Endothelial cell of umbilical vein (primary cell): ENCODE data around the gene PPFIBP2. TPM values are rescaled to one million over a fixed set of nuclear protein-coding genes. Genes with fewer than 3 reads are reported as not detected.

Experiments
- BruUV-seq: library from RNA; stranded (reverse); fragments of 400-500 nt; replicated peaks from 2 replicates; lab custom pipeline; 2021; lab: Mats Ljungman, UMichigan
- CTCF ChIA-PET: fragments of 300-600, 350-600 bp; sonication (Branson Sonifier 250); formaldehyde crosslinking; loops from one replicate; lab custom pipeline; 2021; ENCODE audit warnings: antibody characterized with exemption, inconsistent platforms; lab: Charles Lee
- POLR2A ChIA-PET: fragments of 300-600, 350-600 bp; sonication (Branson Sonifier 250); formaldehyde crosslinking; loops from one replicate; lab custom pipeline; 2021; ENCODE audit warnings: antibody characterized with exemption, inconsistent platforms; lab: Charles Lee
- DNase-seq: peaks from one replicate; pipeline ENCODE4 v3.0.0-alpha.2; 2011; ENCODE audit warnings: low read depth, low spot score
- FAIRE-seq: peaks from 2 replicates; lab custom pipeline; 2011; peaks lifted over from hg19 to GRCh38; lab: Jason Lieb, UNC
- H2AFZ ChIP-seq: 2 replicates; pipeline ENCODE4 v1.6.0; 2012; ENCODE audit warnings: low read depth, low read length, control low read depth, inconsistent platforms
- H3K27ac ChIP-seq: 2 replicates; pipeline ENCODE4 v1.5.1; 2011; ENCODE audit warnings: low read depth, mild to moderate bottlenecking, control low read depth, low read length, moderate library complexity; ENCODE audit not compliant: insufficient read depth
- H3K27me3 ChIP-seq, 2 experiments: 2 replicates each; pipeline versions ENCODE4 v1.6.0 to v1.6.1; 2011; ENCODE audit warnings: low read length in 2 of 2, mixed read lengths in 1 of 2; ENCODE audit not compliant: control insufficient read depth in 2 of 2, insufficient read depth in 2 of 2
- H3K36me3 ChIP-seq, 2 experiments: 2 replicates in 1 of 2; 3 replicates in 1 of 2; pipeline ENCODE4 v1.5.1; 2011; ENCODE audit warnings: low read length in 2 of 2, mild to moderate bottlenecking in 1 of 2, moderate library complexity in 1 of 2; ENCODE audit not compliant: control insufficient read depth in 2 of 2, insufficient read depth in 2 of 2; ENCODE audit errors: extremely low read depth in 1 of 2
- H3K4me1 ChIP-seq: 3 replicates; pipeline ENCODE4 v1.5.1; 2011; ENCODE audit warnings: mild to moderate bottlenecking, low read length; ENCODE audit not compliant: control insufficient read depth, insufficient read depth; ENCODE audit errors: extremely low read depth
- H3K4me2 ChIP-seq: 2 replicates; pipeline ENCODE4 v1.6.1; 2011; ENCODE audit warnings: low read length, control low read depth, mixed read lengths; ENCODE audit not compliant: insufficient read depth
- H3K4me3 ChIP-seq, 3 experiments: fragments of 200-600 bp in 1 of 3; sonication (generic), shearing (Covaris generic) in 1 of 3; replicated peaks in 1 of 3; 2 replicates each; pipeline ENCODE4 v1.5.1; 2011 to 2016; ENCODE audit warnings: control low read depth in 3 of 3, low read length in 3 of 3, mild to moderate bottlenecking in 2 of 3, inconsistent platforms in 1 of 3, low read depth in 1 of 3, moderate library complexity in 1 of 3; ENCODE audit not compliant: insufficient read depth in 1 of 3
- H3K79me2 ChIP-seq: 2 replicates; pipeline ENCODE4 v1.6.0; 2012; ENCODE audit warnings: low read length, inconsistent platforms; ENCODE audit not compliant: control insufficient read depth, insufficient read depth
- H3K9ac ChIP-seq: replicated peaks from 2 replicates; pipeline ENCODE3; 2011; ENCODE audit warnings: low read length, control low read depth; ENCODE audit not compliant: insufficient read depth; ENCODE audit errors: extremely low read depth
- H3K9me1 ChIP-seq: replicated peaks from 3 replicates; pipeline ENCODE4 v1.6.0; 2011; ENCODE audit warnings: mild to moderate bottlenecking, low read length; ENCODE audit not compliant: control insufficient read depth, insufficient read depth; ENCODE audit errors: extremely low read depth
- H3K9me3 ChIP-seq: replicated peaks from 2 replicates; pipeline ENCODE4 v1.5.1; 2012; ENCODE audit warnings: low read length, inconsistent platforms; ENCODE audit not compliant: control insufficient read depth, insufficient read depth
- H4K20me1 ChIP-seq: replicated peaks from 2 replicates; pipeline ENCODE3; 2011; ENCODE audit warnings: mild to moderate bottlenecking, low read length; ENCODE audit not compliant: control insufficient read depth, insufficient read depth; ENCODE audit errors: extremely low read depth
- CTCF ChIP-seq, 2 donors: IDR thresholded peaks; 1 replicate in 1 of 2; 2 replicates in 1 of 2; pipeline ENCODE4 v1.5.1; 2011; ENCODE audit warnings: low read length in 2 of 2, mild to moderate bottlenecking in 2 of 2, moderate library complexity in 2 of 2, control low read depth in 1 of 2, inconsistent platforms in 1 of 2, low read depth in 1 of 2; ENCODE audit not compliant: insufficient read depth in 1 of 2; ENCODE audit errors: extremely low read depth in 1 of 2
- EZH2 ChIP-seq: IDR thresholded peaks from 2 replicates; pipeline ENCODE4 v1.6.1; 2012; ENCODE audit warnings: borderline replicate concordance, low read depth, mild to moderate bottlenecking, moderate library complexity, low read length, inconsistent platforms; ENCODE audit not compliant: severe bottlenecking
- FOS ChIP-seq: IDR thresholded peaks from 2 replicates; pipeline ENCODE4 v1.6.1; 2011; ENCODE audit warnings: mild to moderate bottlenecking, low read length, moderate library complexity, borderline replicate concordance; ENCODE audit not compliant: insufficient read depth
- GATA2 ChIP-seq: IDR thresholded peaks from 2 replicates; pipeline ENCODE4 v1.7.0; 2011; ENCODE audit warnings: low read depth, mild to moderate bottlenecking, moderate library complexity, mixed read lengths, low read length; ENCODE audit not compliant: insufficient read length, insufficient read depth
- MAX ChIP-seq: IDR thresholded peaks from 2 replicates; pipeline ENCODE4 v1.6.1; 2011; ENCODE audit not compliant: insufficient read depth, insufficient read length
- POLR2A ChIP-seq: IDR thresholded peaks from 2 replicates; pipeline ENCODE4 v1.6.1; 2012; ENCODE audit warnings: low read depth, mild to moderate bottlenecking, control low read depth, low read length
- dilution Hi-C: fragments of 300-500 bp; cut with MboI; formaldehyde crosslinking; loops from one replicate; pipeline ENCODE4 v1.15.0; 2019; ENCODE audit warnings: low sequenced_read_pairs; ENCODE audit not compliant: extremely low pct_ligation_motif_present
- intact Hi-C: fragments of 100-400 bp; cut with micrococcal nuclease; formaldehyde crosslinking; loops from one replicate; pipeline ENCODE4 v1.10.0; 2022
- polyA plus RNA-seq, 4 experiments: library from polyadenylated mRNA; depleted of rRNA in 3 of 4; stranded (reverse) in 3 of 4; unstranded in 1 of 4; fragments of >200 nt; gene quantifications; 2 replicates each; pipeline versions ENCODE4 v1.2.1 to v1.2.3, GENCODE V29; 2011 to 2012; ENCODE audit warnings: missing spikeins in 1 of 4
- total RNA-seq: library from RNA; stranded (reverse); gene quantifications from 2 replicates; pipeline ENCODE4 v1.2.3, GENCODE V29; 2021

PPFIBP2 gene
- total and polyA plus RNA-seq, 2 donors (not counting 3 experiments of a cell fraction or from before 2014, with no cell fraction given): 1.3 to 4.0 TPM

- no peaks in the 10 kb centered on the region for H3K36me3 ChIP-seq
- no peak for FAIRE-seq
- no peaks in the 10 kb centered on the region for H3K9me1 ChIP-seq
- CTCF ChIA-PET: interaction anchor here (1.3 to 2.0 kb wide), 2 partner anchors 9 to 143 kb away, joined by 4 to 5 read pairs; partner anchors contain the start of gene PPFIBP2
- TF ChIP-seq FOS (no peak), GATA2 (no peak), POLR2A (no peak), CTCF (IDR thresholded peaks at IDR 0.05; ENCODE audit: extremely low read depth in 1 of 2, insufficient read depth in 1 of 2, low read depth in 1 of 2, low read length in 2 of 2) (no peak), MAX (no peak), EZH2 (no peak)
- H3K27ac ChIP-seq: no peak overlapping the region
- BruUV-seq: no TSS peak
- no peaks in the 10 kb centered on the region for H4K20me1 ChIP-seq
- H3K4me1 ChIP-seq: no peaks in the 10 kb centered on the region
- no peak overlapping the region for H3K4me3 ChIP-seq
- no peak overlapping the region for H3K9ac ChIP-seq
- H2AFZ ChIP-seq: no peak overlapping the region
- intact Hi-C loops (no loop called here), dilution Hi-C loops (no loop called here)
- H3K27me3 ChIP-seq: peaks cover 0 to 6% of the 10 kb centered on the region in 2 experiments
- no peak for DNase-seq
- POLR2A ChIA-PET: no interaction called here
- no peak overlapping the region for H3K4me2 ChIP-seq
- no peaks in the 10 kb centered on the region for H3K79me2 ChIP-seq
- no peaks in the 10 kb centered on the region for H3K9me3 ChIP-seq
Observed at GRCh38 chr11:7522546-7522945, 8.7 kb downstream of the PPFIBP2 start.
